ENCODE data around the gene XCR1.

- TF ChIP-seq POLR2A (IDR thresholded peaks at IDR 0.05): no peak
- TF ChIP-seq CTCF (IDR thresholded peaks at IDR 0.05 in 8 of 11, conservative IDR thresholded peaks at IDR 0.05 in 3 of 11): no peak
- no peak for TF ChIP-seq POLR2AphosphoS5 (IDR thresholded peaks at IDR 0.05)
Observed at GRCh38 chr3:46020766-46021510, 6.3 kb downstream of the XCR1 start.
